CD4-positive, alpha-beta memory T cell (primary cell): ENCODE measurements around the gene VAV2. TPM values are rescaled to one million over a fixed set of nuclear protein-coding genes. Genes with fewer than 3 reads are reported as not detected.

Experiments used
- CTCF ChIA-PET: fragments of 350-600 bp; sonication (Branson Sonifier 250); formaldehyde crosslinking; loops from one replicate; lab custom pipeline; 2021; ENCODE audit warnings: inconsistent platforms; ENCODE audit not compliant: partially characterized antibody; lab: Charles Lee
- POLR2A ChIA-PET: fragments of 350-600 bp; sonication (Branson Sonifier 250); formaldehyde crosslinking; loops from one replicate; lab custom pipeline; 2021; ENCODE audit not compliant: partially characterized antibody; lab: Charles Lee
- DNase-seq, 5 donors: peaks; one replicate each; pipeline versions ENCODE4 v3.0.0 to v3.0.0-alpha.2; 2020 to 2022; ENCODE audit warnings: mixed read lengths in 1 of 5
- H3K27ac ChIP-seq: one replicate; pipeline ENCODE4 v1.7.0; 2013; ENCODE audit warnings: low read depth, low read length
- H3K27me3 ChIP-seq: 2 replicates; pipeline ENCODE4 v1.7.0; 2013; ENCODE audit warnings: mild to moderate bottlenecking, low read length, moderate library complexity; ENCODE audit not compliant: insufficient read depth
- H3K36me3 ChIP-seq: 2 replicates; pipeline ENCODE4 v1.7.0; 2013; ENCODE audit warnings: mild to moderate bottlenecking, low read length, moderate library complexity; ENCODE audit not compliant: insufficient read depth
- H3K4me1 ChIP-seq: 2 replicates; pipeline ENCODE4 v1.7.0; 2013; ENCODE audit warnings: mild to moderate bottlenecking, low read length, moderate library complexity; ENCODE audit not compliant: insufficient read depth
- H3K4me3 ChIP-seq, 2 donors: one replicate each; pipeline ENCODE4 v1.7.0; 2013; ENCODE audit warnings: low read length in 2 of 2, mild to moderate bottlenecking in 1 of 2
- H3K9me3 ChIP-seq, 2 donors: one replicate each; pipeline ENCODE4 v1.7.0; 2013; ENCODE audit warnings: low read length in 2 of 2, control low read depth in 1 of 2; ENCODE audit not compliant: control insufficient read depth in 1 of 2
- H3K27ac Mint-ChIP-seq, 7 donors: one replicate each; pipeline ENCODE4 v1.8.0; 2020 to 2021; ENCODE audit warnings: mixed read lengths in 7 of 7, mild to moderate bottlenecking in 6 of 7, inconsistent platforms in 3 of 7, moderate library complexity in 3 of 7
- H3K27me3 Mint-ChIP-seq, 2 donors: one replicate each; pipeline ENCODE4 v1.8.0; 2020 to 2021; ENCODE audit warnings: mixed read lengths in 2 of 2
- H3K36me3 Mint-ChIP-seq, 2 donors: one replicate each; pipeline ENCODE4 v1.8.0; 2020 to 2021; ENCODE audit warnings: mixed read lengths in 2 of 2, inconsistent platforms in 1 of 2, mild to moderate bottlenecking in 1 of 2
- H3K4me1 Mint-ChIP-seq, 4 donors: one replicate each; pipeline ENCODE4 v1.8.0; 2020 to 2021; ENCODE audit warnings: mixed read lengths in 4 of 4, mild to moderate bottlenecking in 1 of 4
- H3K4me3 Mint-ChIP-seq, 8 donors: one replicate each; pipeline ENCODE4 v1.8.0; 2020 to 2021; ENCODE audit warnings: mixed read lengths in 8 of 8, mild to moderate bottlenecking in 7 of 8, moderate library complexity in 6 of 8, inconsistent platforms in 3 of 8
- H3K9me3 Mint-ChIP-seq, 8 donors: one replicate each; pipeline ENCODE4 v1.8.0; 2020 to 2021; ENCODE audit warnings: mixed read lengths in 8 of 8, mild to moderate bottlenecking in 5 of 8, inconsistent platforms in 3 of 8, moderate library complexity in 1 of 8
- intact Hi-C: fragments of 100-400 bp; cut with micrococcal nuclease; formaldehyde crosslinking; loops from one replicate; pipeline ENCODE4 v1.15.1; 2023
- polyA plus RNA-seq, 2 donors: library from polyadenylated mRNA; unstranded; fragments of 300-500 nt; fragmentation: Illumina TruSeq; gene quantifications; one replicate each; pipeline ENCODE4 v1.2.3, GENCODE V29; 2021
- total RNA-seq, 2 experiments: library from RNA; stranded (reverse); gene quantifications; one replicate each; pipeline ENCODE4 v1.2.3, GENCODE V29; 2021

Gene VAV2
- total and polyA plus RNA-seq, 4 experiments from 2014 or later = 0.26 to 3.0 (median 1.0) TPM

- ChIA-PET CTCF (interaction anchor here (1.9 kb wide), 1 partner anchor 76 kb away, joined by 3 read pairs; no protein-coding TSS in a partner anchor), POLR2A (no interaction called here)
- peaks cover 7 to 9% (median 8%) of the 10 kb centered on the region in 4 donors for H3K4me1 Mint-ChIP-seq
- Histone ChIP-seq H3K4me1 (peaks cover 10% of the 10 kb centered on the region), H3K27ac (no peak overlapping the region), H3K9me3 (no peaks in the 10 kb centered on the region), H3K4me3 (no peak overlapping the region), H3K27me3 (no peaks in the 10 kb centered on the region), H3K36me3 (no peaks in the 10 kb centered on the region)
- H3K27ac Mint-ChIP-seq = peak overlapping the region in 1 of 7 donors; percentile 4
- H3K4me3 Mint-ChIP-seq = no peak overlapping the region
- no peaks in the 10 kb centered on the region for H3K9me3 Mint-ChIP-seq
- intact Hi-C loops = no loop called here
- no peaks in the 10 kb centered on the region for H3K36me3 Mint-ChIP-seq
- peaks cover 1 to 8% of the 10 kb centered on the region in 2 donors for H3K27me3 Mint-ChIP-seq
- DNase-seq = no peak
Observed at GRCh38 chr9:133729617-133730281, 262.4 kb downstream of the VAV2 start.

- ChIA-PET POLR2A (no interaction called here), CTCF (interaction anchor here (1.9 to 4.1 kb wide), 3 partner anchors 10 to 75 kb away, joined by 3 to 19 read pairs (median 10); partner anchors contain the start of gene SARDH)
- no peak overlapping the region for H3K4me3 Mint-ChIP-seq
- H3K36me3 ChIP-seq = no peaks in the 10 kb centered on the region
- no peak overlapping the region for H3K27ac ChIP-seq
- H3K4me1 ChIP-seq = peaks cover 10% of the 10 kb centered on the region
- H3K4me3 ChIP-seq = no peak overlapping the region
- intact Hi-C loops = no loop called here
- peaks cover 1 to 8% of the 10 kb centered on the region in 2 donors for H3K27me3 Mint-ChIP-seq
- no peaks in the 10 kb centered on the region for H3K36me3 Mint-ChIP-seq
- no peaks in the 10 kb centered on the region for H3K9me3 ChIP-seq
- peaks cover 7 to 9% (median 8%) of the 10 kb centered on the region in 4 donors for H3K4me1 Mint-ChIP-seq
- no peaks in the 10 kb centered on the region for H3K9me3 Mint-ChIP-seq
- no peaks in the 10 kb centered on the region for H3K27me3 ChIP-seq
- no peak overlapping the region for H3K27ac Mint-ChIP-seq
- DNase-seq = no peak
Observed at GRCh38 chr9:133728856-133729616, 263.1 kb downstream of the VAV2 start.

GRCh38 chr9:133727876-133728441, 264.2 kb downstream of the VAV2 start:
- no peak overlapping the region for H3K4me3 Mint-ChIP-seq
- CTCF ChIA-PET = interaction anchor here (0.6 to 4.1 kb wide), 8 partner anchors 11 to 1202 kb away, joined by 3 to 19 read pairs (median 8); partner anchors contain the start of gene SARDH
- intact Hi-C loops = no loop called here

DNA sequence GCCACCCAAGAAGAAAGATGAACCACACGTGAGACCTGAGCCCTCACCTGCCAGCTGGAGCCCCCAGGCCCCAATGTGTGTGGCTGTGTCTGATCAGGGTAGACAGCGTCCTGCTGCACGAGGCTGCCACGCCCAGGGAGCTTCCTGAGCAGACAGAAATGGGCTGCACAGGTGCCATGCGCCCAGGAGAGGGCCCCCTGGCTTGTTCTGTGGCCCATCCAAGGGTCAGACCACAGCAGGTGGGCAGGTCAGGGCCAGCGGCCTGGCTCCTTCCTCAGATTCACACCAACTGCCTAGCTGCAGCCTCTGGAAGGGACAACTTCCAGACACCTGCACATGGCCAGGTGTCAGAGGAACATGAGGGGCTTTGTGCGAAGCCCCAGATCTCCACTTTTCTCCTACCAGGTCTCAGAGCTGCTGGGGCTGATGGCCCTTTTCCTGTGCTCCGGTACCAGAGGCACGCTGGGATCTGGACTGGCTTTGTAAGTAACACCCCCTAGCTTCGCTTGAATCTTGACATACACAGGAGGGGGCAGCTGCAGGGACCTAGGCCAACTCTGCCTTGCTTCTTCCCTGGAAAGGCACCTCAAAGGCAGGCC, 264.7 kb downstream of the VAV2 start:
- intact Hi-C loops = no loop called here

More at GRCh38 chr9:133727876-133728441, 264.2 kb downstream of the VAV2 start:
- H3K36me3 ChIP-seq = no peaks in the 10 kb centered on the region
- H3K27me3 Mint-ChIP-seq = peaks cover 1 to 8% of the 10 kb centered on the region in 2 donors
- no peaks in the 10 kb centered on the region for H3K9me3 Mint-ChIP-seq
- no peak overlapping the region for H3K4me3 ChIP-seq
- POLR2A ChIA-PET = interaction anchor here (0.8 to 1.9 kb wide), 5 partner anchors 9 to 70 kb away, joined by 3 to 7 read pairs (median 3); partner anchors contain the start of gene SARDH
- DNase-seq = no peak
- no peaks in the 10 kb centered on the region for H3K27me3 ChIP-seq
- no peaks in the 10 kb centered on the region for H3K9me3 ChIP-seq
- H3K4me1 ChIP-seq = peaks cover 10% of the 10 kb centered on the region
- H3K36me3 Mint-ChIP-seq = no peaks in the 10 kb centered on the region
- peaks cover 7 to 9% (median 8%) of the 10 kb centered on the region in 4 donors for H3K4me1 Mint-ChIP-seq
- H3K27ac ChIP-seq = no peak overlapping the region
- peak overlapping the region in 1 of 7 donors; percentile 23 for H3K27ac Mint-ChIP-seq

DNA sequence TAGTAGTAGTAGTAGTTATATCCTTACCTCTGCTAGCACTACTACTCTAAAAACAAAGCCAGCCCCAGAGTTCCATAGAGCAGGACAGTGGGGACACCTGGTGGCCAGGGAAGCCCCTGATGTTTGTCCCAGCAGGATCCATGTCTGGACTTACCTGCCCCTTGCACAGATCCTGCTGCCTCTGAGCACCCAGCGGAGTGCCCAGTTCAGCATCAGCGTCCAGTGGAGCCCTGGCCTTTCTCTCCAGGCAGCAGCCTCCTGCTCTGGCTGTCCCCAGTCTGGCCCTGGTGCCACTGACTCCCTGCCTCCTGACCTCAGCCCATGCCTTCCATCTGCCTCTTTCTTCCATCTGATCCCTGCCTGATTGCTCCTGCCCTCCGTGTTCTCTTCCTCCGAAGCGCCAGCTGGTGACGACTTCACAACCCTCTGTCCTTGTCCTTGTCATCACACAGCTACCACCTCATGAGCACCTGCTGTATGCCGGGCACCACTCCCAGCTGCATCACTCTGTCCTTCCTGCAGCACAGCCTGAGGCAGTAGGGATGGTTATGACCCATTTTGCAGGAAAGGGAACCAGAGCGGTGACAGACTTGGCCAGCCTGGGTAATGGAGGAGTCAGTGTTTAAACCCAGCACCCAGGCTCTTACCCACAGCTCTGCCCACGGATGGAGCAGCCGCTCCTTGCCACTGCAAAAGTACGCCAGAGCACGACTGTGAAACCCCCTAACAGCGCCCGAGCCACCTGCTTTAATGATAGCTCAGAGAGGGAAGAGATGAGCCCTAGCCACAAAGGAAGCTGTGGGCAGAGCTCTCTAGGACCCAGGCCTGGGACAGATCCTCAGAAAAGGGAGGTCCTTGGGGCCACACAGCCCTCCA, 265.5 kb downstream of the VAV2 start:
- Histone ChIP-seq H3K36me3 (no peaks in the 10 kb centered on the region), H3K4me1 (peaks cover 10% of the 10 kb centered on the region), H3K4me3 (no peak overlapping the region), H3K9me3 (no peaks in the 10 kb centered on the region), H3K27ac (no peak overlapping the region), H3K27me3 (no peaks in the 10 kb centered on the region)
- ChIA-PET POLR2A (interaction anchor here (0.8 to 1.9 kb wide), 7 partner anchors 10 to 192 kb away, joined by 3 to 7 read pairs (median 3); partner anchors contain the start of genes ADAMTSL2 and SARDH), CTCF (interaction anchor here (0.7 to 4.1 kb wide), 13 partner anchors 10 to 267 kb away, joined by 3 to 19 read pairs (median 4); partner anchors contain the start of gene SARDH)
- DNase-seq = peak; percentile 57 to 70 (median 59)
- peaks cover 7 to 9% (median 8%) of the 10 kb centered on the region in 4 donors for H3K4me1 Mint-ChIP-seq
- H3K9me3 Mint-ChIP-seq = no peaks in the 10 kb centered on the region
- H3K27ac Mint-ChIP-seq = peak overlapping the region in 5 of 7 donors; percentile 19 to 81 (median 46)
- peak overlapping the region in 2 of 8 donors; percentile 18 to 47 for H3K4me3 Mint-ChIP-seq
- no peaks in the 10 kb centered on the region for H3K36me3 Mint-ChIP-seq
- peaks cover 1 to 8% of the 10 kb centered on the region in 2 donors for H3K27me3 Mint-ChIP-seq
- intact Hi-C loops = loop anchor here (1.0 kb wide), 4 partner anchors 70 to 137 kb away; no protein-coding TSS in a partner anchor

More for the DNA sequence above, 264.7 kb downstream of the VAV2 start:
- Histone ChIP-seq H3K4me1 (peaks cover 10% of the 10 kb centered on the region), H3K36me3 (no peaks in the 10 kb centered on the region), H3K9me3 (no peaks in the 10 kb centered on the region), H3K4me3 (no peak overlapping the region), H3K27ac (no peak overlapping the region), H3K27me3 (no peaks in the 10 kb centered on the region)
- ChIA-PET CTCF (interaction anchor here (0.6 to 4.1 kb wide), 15 partner anchors 9 to 1202 kb away, joined by 3 to 19 read pairs (median 4); partner anchors contain the start of gene SARDH), POLR2A (interaction anchor here (0.8 to 1.9 kb wide), 7 partner anchors 10 to 193 kb away, joined by 3 to 7 read pairs (median 3); partner anchors contain the start of genes ADAMTSL2 and SARDH)
- no peak overlapping the region for H3K4me3 Mint-ChIP-seq
- H3K36me3 Mint-ChIP-seq = no peaks in the 10 kb centered on the region
- peak overlapping the region in 1 of 7 donors; percentile 23 for H3K27ac Mint-ChIP-seq
- H3K9me3 Mint-ChIP-seq = no peaks in the 10 kb centered on the region
- peaks cover 7 to 9% (median 8%) of the 10 kb centered on the region in 4 donors for H3K4me1 Mint-ChIP-seq
- no peak for DNase-seq
- H3K27me3 Mint-ChIP-seq = peaks cover 1 to 8% of the 10 kb centered on the region in 2 donors

DNA sequence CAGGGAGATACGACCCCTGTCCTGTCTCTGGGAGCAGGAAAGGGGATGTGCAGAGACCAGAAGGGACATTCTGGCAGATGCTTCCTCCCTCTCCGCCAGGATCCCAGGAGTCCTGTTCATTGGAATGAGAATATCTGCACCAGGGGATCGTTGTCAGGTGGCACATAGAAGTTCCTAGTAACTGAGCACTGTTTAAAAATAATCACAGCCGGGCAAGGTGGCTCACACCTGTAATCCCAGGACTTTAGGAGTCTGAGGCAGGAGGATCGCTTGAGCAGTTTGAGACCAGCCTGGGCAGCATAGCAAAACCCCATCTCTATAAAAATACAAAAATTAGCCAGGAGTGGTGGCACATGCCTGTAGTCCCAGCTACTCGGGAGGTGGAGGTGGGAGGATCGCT, 266.2 kb downstream of the VAV2 start:
- Histone ChIP-seq H3K4me1 (peaks cover 10% of the 10 kb centered on the region), H3K27ac (no peak overlapping the region), H3K9me3 (no peaks in the 10 kb centered on the region), H3K27me3 (no peaks in the 10 kb centered on the region), H3K4me3 (no peak overlapping the region), H3K36me3 (no peaks in the 10 kb centered on the region)
- ChIA-PET CTCF (interaction anchor here (1.1 to 4.1 kb wide), 7 partner anchors 11 to 136 kb away, joined by 3 to 19 read pairs (median 4); no protein-coding TSS in a partner anchor), POLR2A (interaction anchor here (1.2 to 1.5 kb wide), 2 partner anchors 49 to 192 kb away, joined by 3 to 4 read pairs; partner anchors contain the start of gene ADAMTSL2)
- intact Hi-C loops = loop anchor here (1.0 kb wide), 4 partner anchors 70 to 137 kb away; no protein-coding TSS in a partner anchor
- peaks cover 8 to 9% (median 9%) of the 10 kb centered on the region in 4 donors for H3K4me1 Mint-ChIP-seq
- no peak overlapping the region for H3K4me3 Mint-ChIP-seq
- H3K9me3 Mint-ChIP-seq = peaks cover 0 to under 1% (median 0%) of the 10 kb centered on the region in 8 donors
- DNase-seq = no peak
- H3K36me3 Mint-ChIP-seq = no peaks in the 10 kb centered on the region
- no peak overlapping the region for H3K27ac Mint-ChIP-seq
- H3K27me3 Mint-ChIP-seq = peaks cover 1 to 12% of the 10 kb centered on the region in 2 donors
